ENCODE measurements around the gene RAB36. TPM values are rescaled to one million over a fixed set of nuclear protein-coding genes. Genes with fewer than 3 reads are reported as not detected.

Gene RAB36
- total RNA-seq, 2 donors from 2014 or later, result 2.6 to 3.3 TPM

DNA sequence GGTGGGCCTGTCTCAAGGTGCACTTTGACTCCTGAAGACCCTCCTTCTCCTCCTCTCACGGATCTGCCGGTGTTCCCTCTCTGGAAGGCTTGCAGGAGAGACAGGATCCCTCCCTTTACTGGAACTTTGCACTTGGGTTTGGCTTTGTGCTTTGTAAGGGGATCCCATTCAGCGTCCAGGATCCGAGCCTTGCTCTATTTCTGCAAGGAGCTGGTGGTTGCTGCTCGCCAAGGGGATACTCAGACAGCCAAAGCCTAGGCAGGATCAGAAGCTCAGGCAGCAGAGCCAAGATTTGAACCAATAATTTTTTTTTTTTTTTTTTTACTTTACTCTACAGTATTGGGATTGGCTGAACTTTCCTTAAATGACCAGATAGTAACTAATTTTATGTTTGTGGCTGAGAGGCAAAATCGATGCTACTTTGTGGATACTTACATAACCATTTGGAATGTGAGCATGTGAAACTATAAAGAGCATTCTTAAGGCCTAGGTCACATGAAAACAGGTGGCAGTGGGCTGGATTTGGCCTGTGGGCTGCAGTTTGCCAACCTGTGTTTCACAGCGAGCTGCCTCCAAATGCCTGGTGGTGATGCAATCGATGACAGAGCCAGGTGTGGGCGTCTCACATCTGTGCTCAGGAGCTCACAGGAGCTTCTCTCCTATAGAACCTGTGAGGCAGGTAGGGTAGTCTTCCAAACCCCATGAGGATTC lies 60.2 kb downstream of the RAB36 start:
- H3K27me3 ChIP-seq (ENCODE audit: control insufficient read depth, insufficient read depth, low read length, poor library complexity, severe bottlenecking), result no peaks in the 10 kb centered on the region

DNA sequence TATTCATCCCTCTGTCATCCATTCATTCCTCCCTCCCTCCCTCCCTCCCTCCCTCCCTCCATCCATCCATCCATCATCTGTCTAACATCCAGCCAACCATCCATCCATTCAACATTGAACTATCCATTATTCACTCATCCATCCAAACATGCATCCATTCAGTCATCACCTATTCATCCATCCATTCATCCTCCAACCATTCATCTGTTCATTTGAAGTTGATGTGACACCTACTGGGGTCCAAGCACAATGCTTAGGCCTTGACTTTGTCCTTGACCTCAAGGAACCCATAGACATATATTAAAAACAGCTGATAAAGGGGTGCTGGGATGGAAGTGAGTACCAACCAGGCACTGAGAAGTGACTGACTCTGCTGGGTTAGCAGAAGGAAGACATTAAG lies 61.6 kb downstream of the RAB36 start:
- no peak overlapping the region for H3K9ac ChIP-seq (ENCODE audit: extremely low read depth, low read length, poor library complexity, severe bottlenecking)
- H3K4me3 ChIP-seq (ENCODE audit: low read length), result no peak overlapping the region
- DNase-seq, result no peak
- TF ChIP-seq, protein P1, sequence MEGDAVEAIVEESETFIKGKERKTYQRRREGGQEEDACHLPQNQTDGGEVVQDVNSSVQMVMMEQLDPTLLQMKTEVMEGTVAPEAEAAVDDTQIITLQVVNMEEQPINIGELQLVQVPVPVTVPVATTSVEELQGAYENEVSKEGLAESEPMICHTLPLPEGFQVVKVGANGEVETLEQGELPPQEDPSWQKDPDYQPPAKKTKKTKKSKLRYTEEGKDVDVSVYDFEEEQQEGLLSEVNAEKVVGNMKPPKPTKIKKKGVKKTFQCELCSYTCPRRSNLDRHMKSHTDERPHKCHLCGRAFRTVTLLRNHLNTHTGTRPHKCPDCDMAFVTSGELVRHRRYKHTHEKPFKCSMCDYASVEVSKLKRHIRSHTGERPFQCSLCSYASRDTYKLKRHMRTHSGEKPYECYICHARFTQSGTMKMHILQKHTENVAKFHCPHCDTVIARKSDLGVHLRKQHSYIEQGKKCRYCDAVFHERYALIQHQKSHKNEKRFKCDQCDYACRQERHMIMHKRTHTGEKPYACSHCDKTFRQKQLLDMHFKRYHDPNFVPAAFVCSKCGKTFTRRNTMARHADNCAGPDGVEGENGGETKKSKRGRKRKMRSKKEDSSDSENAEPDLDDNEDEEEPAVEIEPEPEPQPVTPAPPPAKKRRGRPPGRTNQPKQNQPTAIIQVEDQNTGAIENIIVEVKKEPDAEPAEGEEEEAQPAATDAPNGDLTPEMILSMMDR (conservative IDR thresholded peaks at IDR 0.05), result no peak
- H3K4me1 ChIP-seq (ENCODE audit: control insufficient read depth, insufficient read depth, low read length), result peaks cover 20% of the 10 kb centered on the region
- peaks cover 28% of the 10 kb centered on the region for H3K4me1 Mint-ChIP-seq
- H3K27me3 ChIP-seq (ENCODE audit: control insufficient read depth, insufficient read depth, low read length, poor library complexity, severe bottlenecking), result no peaks in the 10 kb centered on the region
- H3K36me3 Mint-ChIP-seq (ENCODE audit: low read depth), result peaks cover 57% of the 10 kb centered on the region
- no peak overlapping the region for H3K27ac Mint-ChIP-seq
- peaks cover 52% of the 10 kb centered on the region for H3K36me3 ChIP-seq (ENCODE audit: control insufficient read depth, insufficient read depth, low read length)
- no peak overlapping the region for H3K27ac ChIP-seq (ENCODE audit: low read depth, low read length)
- no peak overlapping the region for H3K4me3 Mint-ChIP-seq
- no peaks in the 10 kb centered on the region for H3K27me3 Mint-ChIP-seq (ENCODE audit: insufficient read depth)
- H3K9me3 ChIP-seq (ENCODE audit: control insufficient read depth, low read length), result no peaks in the 10 kb centered on the region
- H3K9me3 Mint-ChIP-seq, result no peaks in the 10 kb centered on the region

More for the DNA sequence above, 60.2 kb downstream of the RAB36 start:
- H3K4me1 ChIP-seq (ENCODE audit: control insufficient read depth, insufficient read depth, low read length), result peaks cover 16% of the 10 kb centered on the region
- Mint-ChIP-seq H3K4me1 (peaks cover 23% of the 10 kb centered on the region), H3K27ac (no peak overlapping the region), H3K4me3 (no peak overlapping the region), H3K27me3 (ENCODE audit: insufficient read depth) (no peaks in the 10 kb centered on the region), H3K9me3 (no peaks in the 10 kb centered on the region), H3K36me3 (ENCODE audit: low read depth) (peaks cover 61% of the 10 kb centered on the region)
- H3K4me3 ChIP-seq (ENCODE audit: low read length), result no peak overlapping the region
- H3K9ac ChIP-seq (ENCODE audit: extremely low read depth, low read length, poor library complexity, severe bottlenecking), result peak overlapping the region; percentile 42
- no peaks in the 10 kb centered on the region for H3K9me3 ChIP-seq (ENCODE audit: control insufficient read depth, low read length)
- TF ChIP-seq, protein P1 (conservative IDR thresholded peaks at IDR 0.05), result no peak
- 93 to 100% methylated on average over 4 to 9 of the region's 9 CpGs for WGBS, 2 experiments (ENCODE audit: insufficient coverage in 1 of 2, insufficient read length in 1 of 2)
- no peak for DNase-seq
- no peak overlapping the region for H3K27ac ChIP-seq (ENCODE audit: low read depth, low read length)
- H3K36me3 ChIP-seq (ENCODE audit: control insufficient read depth, insufficient read depth, low read length), result peaks cover 48% of the 10 kb centered on the region

DNA sequence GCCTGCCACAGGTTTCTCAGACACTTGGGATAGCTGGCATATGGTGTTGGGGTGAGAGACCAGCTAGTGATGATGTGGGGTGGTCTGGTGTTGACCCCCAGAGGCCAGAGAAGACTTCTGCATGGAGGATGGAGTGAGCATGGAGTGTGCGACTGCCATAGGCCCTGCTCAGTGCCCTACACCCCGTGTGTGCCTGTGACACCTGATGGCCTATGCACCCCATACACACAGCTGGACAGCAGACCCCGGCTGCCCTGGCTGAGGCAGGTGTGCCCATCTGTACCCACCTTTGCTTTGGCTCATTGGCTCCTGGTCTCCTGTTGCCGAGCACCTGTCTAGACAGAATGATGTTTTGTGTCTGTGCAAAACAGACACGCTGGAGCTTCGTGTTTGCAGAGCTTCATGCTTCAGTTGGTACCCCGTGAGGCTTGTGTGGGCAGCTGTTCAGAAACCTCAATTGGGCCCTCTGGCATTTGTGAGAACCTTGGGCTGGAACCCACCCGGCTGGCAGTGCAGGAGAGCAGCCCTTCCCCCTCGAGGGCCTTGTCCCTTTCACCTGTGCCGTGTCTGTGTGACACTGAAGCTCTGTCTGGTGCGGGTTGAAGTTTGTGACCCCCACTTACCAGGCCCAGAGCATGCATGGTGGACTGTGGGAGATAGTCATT lies 62.6 kb downstream of the RAB36 start:
- DNase-seq, result no peak
- no peak overlapping the region for H3K9ac ChIP-seq (ENCODE audit: extremely low read depth, low read length, poor library complexity, severe bottlenecking)
- H3K27ac Mint-ChIP-seq, result no peak overlapping the region
- no peaks in the 10 kb centered on the region for H3K9me3 Mint-ChIP-seq
- no peak overlapping the region for H3K4me3 Mint-ChIP-seq
- peaks cover 24% of the 10 kb centered on the region for H3K4me1 ChIP-seq (ENCODE audit: control insufficient read depth, insufficient read depth, low read length)
- H3K4me3 ChIP-seq (ENCODE audit: low read length), result no peak overlapping the region
- WGBS, 2 experiments (ENCODE audit: insufficient coverage in 1 of 2, insufficient read length in 1 of 2), result 89 to 93% methylated on average over 7 to 11 of the region's 11 CpGs
- no peaks in the 10 kb centered on the region for H3K9me3 ChIP-seq (ENCODE audit: control insufficient read depth, low read length)
- peaks cover 56% of the 10 kb centered on the region for H3K36me3 Mint-ChIP-seq (ENCODE audit: low read depth)
- H3K27ac ChIP-seq (ENCODE audit: low read depth, low read length), result no peak overlapping the region
- H3K4me1 Mint-ChIP-seq, result peaks cover 31% of the 10 kb centered on the region
- TF ChIP-seq, protein P1 (conservative IDR thresholded peaks at IDR 0.05), result no peak
- no peaks in the 10 kb centered on the region for H3K27me3 ChIP-seq (ENCODE audit: control insufficient read depth, insufficient read depth, low read length, poor library complexity, severe bottlenecking)
- no peaks in the 10 kb centered on the region for H3K27me3 Mint-ChIP-seq (ENCODE audit: insufficient read depth)
- peaks cover 50% of the 10 kb centered on the region for H3K36me3 ChIP-seq (ENCODE audit: control insufficient read depth, insufficient read depth, low read length)
